ENCODE results near the gene AHNAK.

GRCh38 chr11:62458212-62459002, 88.2 kb downstream of the AHNAK start:
- TF ChIP-seq FOXP2 (optimal IDR thresholded peaks at IDR 0.05; ENCODE audit: borderline replicate concordance, extremely low read depth, extremely low read length, insufficient read depth) = no peak
- TF ChIP-seq, protein P1, sequence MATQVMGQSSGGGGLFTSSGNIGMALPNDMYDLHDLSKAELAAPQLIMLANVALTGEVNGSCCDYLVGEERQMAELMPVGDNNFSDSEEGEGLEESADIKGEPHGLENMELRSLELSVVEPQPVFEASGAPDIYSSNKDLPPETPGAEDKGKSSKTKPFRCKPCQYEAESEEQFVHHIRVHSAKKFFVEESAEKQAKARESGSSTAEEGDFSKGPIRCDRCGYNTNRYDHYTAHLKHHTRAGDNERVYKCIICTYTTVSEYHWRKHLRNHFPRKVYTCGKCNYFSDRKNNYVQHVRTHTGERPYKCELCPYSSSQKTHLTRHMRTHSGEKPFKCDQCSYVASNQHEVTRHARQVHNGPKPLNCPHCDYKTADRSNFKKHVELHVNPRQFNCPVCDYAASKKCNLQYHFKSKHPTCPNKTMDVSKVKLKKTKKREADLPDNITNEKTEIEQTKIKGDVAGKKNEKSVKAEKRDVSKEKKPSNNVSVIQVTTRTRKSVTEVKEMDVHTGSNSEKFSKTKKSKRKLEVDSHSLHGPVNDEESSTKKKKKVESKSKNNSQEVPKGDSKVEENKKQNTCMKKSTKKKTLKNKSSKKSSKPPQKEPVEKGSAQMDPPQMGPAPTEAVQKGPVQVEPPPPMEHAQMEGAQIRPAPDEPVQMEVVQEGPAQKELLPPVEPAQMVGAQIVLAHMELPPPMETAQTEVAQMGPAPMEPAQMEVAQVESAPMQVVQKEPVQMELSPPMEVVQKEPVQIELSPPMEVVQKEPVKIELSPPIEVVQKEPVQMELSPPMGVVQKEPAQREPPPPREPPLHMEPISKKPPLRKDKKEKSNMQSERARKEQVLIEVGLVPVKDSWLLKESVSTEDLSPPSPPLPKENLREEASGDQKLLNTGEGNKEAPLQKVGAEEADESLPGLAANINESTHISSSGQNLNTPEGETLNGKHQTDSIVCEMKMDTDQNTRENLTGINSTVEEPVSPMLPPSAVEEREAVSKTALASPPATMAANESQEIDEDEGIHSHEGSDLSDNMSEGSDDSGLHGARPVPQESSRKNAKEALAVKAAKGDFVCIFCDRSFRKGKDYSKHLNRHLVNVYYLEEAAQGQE (IDR thresholded peaks at IDR 0.05; ENCODE audit: insufficient read depth in 1 of 2, low read depth in 2 of 2, low read length in 2 of 2) = no peak
